Measurements from ENCODE around the gene AIF1L.

The AIF1L gene

DNA sequence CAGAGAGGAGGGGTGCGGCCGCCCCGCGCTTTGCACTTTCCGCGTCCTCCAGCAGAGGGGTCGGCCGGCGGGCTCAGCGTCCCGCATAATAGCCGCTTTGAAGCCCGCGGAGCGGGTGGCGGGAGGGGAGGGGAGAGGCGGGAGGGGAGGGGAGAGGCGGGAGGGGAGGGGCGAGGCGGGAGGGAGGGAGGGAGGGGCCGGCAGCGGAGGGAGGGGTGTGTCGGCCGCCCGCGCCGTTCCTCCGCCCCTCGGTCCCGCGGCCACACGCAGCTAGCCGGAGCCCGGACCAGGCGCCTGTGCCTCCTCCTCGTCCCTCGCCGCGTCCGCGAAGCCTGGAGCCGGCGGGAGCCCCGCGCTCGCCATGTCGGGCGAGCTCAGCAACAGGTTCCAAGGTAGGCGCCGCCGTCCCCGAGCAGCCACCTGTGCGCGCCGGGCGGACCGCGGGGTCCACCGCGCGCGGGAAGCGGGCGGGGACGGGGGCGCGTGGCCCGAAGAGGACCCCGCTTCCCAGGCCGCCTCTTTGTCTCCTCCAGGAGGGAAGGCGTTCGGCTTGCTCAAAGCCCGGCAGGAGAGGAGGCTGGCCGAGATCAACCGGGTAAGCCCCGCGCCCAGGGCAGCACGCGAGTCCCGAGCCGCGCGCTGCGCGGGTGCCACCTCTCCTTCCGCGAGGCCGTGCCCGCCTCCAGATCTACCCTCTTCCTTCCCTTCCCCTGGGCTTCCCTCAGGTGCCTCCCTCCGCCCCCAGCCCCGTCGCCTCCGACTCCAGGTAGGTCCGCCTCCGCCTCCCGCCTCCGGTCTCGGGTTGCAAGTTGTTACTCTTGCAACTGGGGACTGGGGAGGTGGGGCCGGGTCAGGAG is at the start of gene AIF1L:
Gene AIF1L, plus strand, starts transcription at position 263 of the 857 bp plus-strand sequence. Its CDS starts 99 bp downstream, at position 362.
- H3K4me1 ChIP-seq (ENCODE audit: low read depth, poor library complexity, severe bottlenecking) = no peaks in the 10 kb centered on the region
- peaks cover 29% of the 10 kb centered on the region for H3K27me3 ChIP-seq (ENCODE audit: insufficient read depth, low read depth)
- no peaks in the 10 kb centered on the region for H3K79me2 ChIP-seq (ENCODE audit: insufficient read depth, low read depth)
- peak within 1 kb of the TSS; percentile 38; the same call in 1 of the 2 replicates for H2AFZ ChIP-seq (ENCODE audit: low read depth)
- H3K36me3 ChIP-seq (ENCODE audit: insufficient read depth) = no peaks in the 10 kb centered on the region
- peak within 1 kb of the TSS; percentile 21; the same call in 1 of the 2 replicates for H3K4me2 ChIP-seq
- H3K4me3 ChIP-seq (IDR thresholded peaks at IDR 0.05; ENCODE audit: insufficient read depth, low read depth, low read length) = no peak within 1 kb of the TSS
- no peak for TF ChIP-seq CTCF (conservative IDR thresholded peaks at IDR 0.05; ENCODE audit: low read depth, low read length)
- H4K20me1 ChIP-seq (ENCODE audit: insufficient read depth) = no peaks in the 10 kb centered on the region
- H3K27ac ChIP-seq = no peak within 1 kb of the TSS
- no peak within 1 kb of the TSS for H3K9ac ChIP-seq

- peak; percentile 90 for TF ChIP-seq CTCF (conservative IDR thresholded peaks at IDR 0.05; ENCODE audit: low read depth, low read length)
- no peaks in the 10 kb centered on the region for H3K36me3 ChIP-seq (ENCODE audit: insufficient read depth)
- H3K4me1 ChIP-seq (ENCODE audit: low read depth, poor library complexity, severe bottlenecking) = peaks cover 9% of the 10 kb centered on the region
- no peaks in the 10 kb centered on the region for H4K20me1 ChIP-seq (ENCODE audit: insufficient read depth)
- H3K27me3 ChIP-seq (ENCODE audit: insufficient read depth, low read depth) = peaks cover 63% of the 10 kb centered on the region
- H3K4me3 ChIP-seq (IDR thresholded peaks at IDR 0.05; ENCODE audit: insufficient read depth, low read depth, low read length) = no peak overlapping the region
- H3K79me2 ChIP-seq (ENCODE audit: insufficient read depth, low read depth) = no peaks in the 10 kb centered on the region
- 0 out of 2 replicates have a peak overlapping the region, but pooled peaks have one; percentile 17 for H3K4me2 ChIP-seq
- H3K9ac ChIP-seq = no peak overlapping the region
- H3K27ac ChIP-seq = no peak overlapping the region
- peak overlapping the region; percentile 54 for H2AFZ ChIP-seq (ENCODE audit: low read depth)
Observed at GRCh38 chr9:131046581-131047202, 49.6 kb upstream of the AIF1L start.

- Histone ChIP-seq H4K20me1 (ENCODE audit: insufficient read depth) (no peaks in the 10 kb centered on the region), H3K27ac (no peak overlapping the region), H3K4me1 (ENCODE audit: low read depth, poor library complexity, severe bottlenecking) (peaks cover 9% of the 10 kb centered on the region), H3K36me3 (ENCODE audit: insufficient read depth) (no peaks in the 10 kb centered on the region), H3K9ac (no peak overlapping the region), H3K4me2 (no peak overlapping the region), H2AFZ (ENCODE audit: low read depth) (no peak overlapping the region), H3K79me2 (ENCODE audit: insufficient read depth, low read depth) (no peaks in the 10 kb centered on the region), H3K4me3 (IDR thresholded peaks at IDR 0.05; ENCODE audit: insufficient read depth, low read depth, low read length) (no peak overlapping the region), H3K27me3 (ENCODE audit: insufficient read depth, low read depth) (peaks cover 66% of the 10 kb centered on the region)
- TF ChIP-seq CTCF (conservative IDR thresholded peaks at IDR 0.05; ENCODE audit: low read depth, low read length) = no peak
Observed at GRCh38 chr9:131048332-131048731, 48.0 kb upstream of the AIF1L start.

- no peak overlapping the region for H3K9ac ChIP-seq
- no peak for TF ChIP-seq CTCF (conservative IDR thresholded peaks at IDR 0.05; ENCODE audit: low read depth, low read length)
- H3K27me3 ChIP-seq (ENCODE audit: insufficient read depth, low read depth) = peaks cover 66% of the 10 kb centered on the region
- H3K4me2 ChIP-seq = no peak overlapping the region
- no peaks in the 10 kb centered on the region for H4K20me1 ChIP-seq (ENCODE audit: insufficient read depth)
- no peaks in the 10 kb centered on the region for H3K79me2 ChIP-seq (ENCODE audit: insufficient read depth, low read depth)
- H2AFZ ChIP-seq (ENCODE audit: low read depth) = no peak overlapping the region
- no peak overlapping the region for H3K27ac ChIP-seq
- H3K4me1 ChIP-seq (ENCODE audit: low read depth, poor library complexity, severe bottlenecking) = peaks cover 9% of the 10 kb centered on the region
- no peak overlapping the region for H3K4me3 ChIP-seq (IDR thresholded peaks at IDR 0.05; ENCODE audit: insufficient read depth, low read depth, low read length)
- no peaks in the 10 kb centered on the region for H3K36me3 ChIP-seq (ENCODE audit: insufficient read depth)
Observed at GRCh38 chr9:131048820-131049219, 47.5 kb upstream of the AIF1L start.

Measured in KMS-11 (cell line).